Measurements from ENCODE around the gene GRHL3. TPM values are rescaled to one million over a fixed set of nuclear protein-coding genes. Genes with fewer than 3 reads are reported as not detected.

The GRHL3 gene
- total and polyA plus RNA-seq, 2 experiments from 2014 or later = 2.7 to 6.9 TPM

DNA sequence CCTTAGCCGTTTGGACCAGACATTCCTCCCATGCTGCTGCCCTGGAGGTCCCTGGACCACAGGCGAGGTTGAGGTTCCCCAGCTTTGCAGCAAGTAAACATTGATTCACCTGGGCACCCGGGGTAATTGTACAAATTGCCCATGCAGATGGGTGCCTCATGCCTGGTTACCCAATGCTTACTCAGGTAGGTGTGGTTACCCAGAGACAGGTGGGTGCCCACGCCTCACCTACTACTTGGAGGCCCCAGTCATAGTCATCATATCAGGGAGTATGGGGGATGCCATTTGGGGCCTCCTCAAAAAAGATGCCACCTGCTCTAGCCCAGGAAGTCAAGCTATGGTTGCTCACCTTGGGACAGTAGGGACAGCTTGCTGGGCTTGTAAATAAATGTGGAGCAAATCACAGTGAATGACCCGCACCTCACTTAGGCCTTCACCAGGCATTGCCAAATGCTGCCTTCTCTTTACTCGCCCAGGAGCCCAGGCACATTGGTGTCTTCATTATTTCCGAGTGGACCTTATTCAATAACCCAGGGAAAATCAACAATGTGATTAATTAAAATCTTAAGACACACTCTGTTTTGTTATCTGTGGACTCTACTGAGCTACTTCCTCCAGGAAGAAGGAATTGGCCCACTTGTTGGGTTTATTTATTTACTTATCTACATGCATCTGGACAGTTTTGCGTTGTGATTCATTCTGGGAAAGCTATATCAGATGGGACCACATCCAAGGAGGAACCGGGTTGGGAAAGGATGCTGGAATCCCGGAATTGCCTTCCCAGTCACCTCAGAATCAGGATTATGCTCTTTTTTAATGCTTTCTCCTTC is 35.6 kb upstream of the GRHL3 start:
- WGBS (ENCODE audit: low lambda C conversion rate, missing lambda C conversion rate) = 75% methylated on average over 10 of the region's 10 CpGs
- DNase-seq (ENCODE audit: low spot score) = peak; percentile 34

GRCh38 chr1:24284156-24284471 is 35.0 kb upstream of the GRHL3 start:
- Histone ChIP-seq H3K4me2 (no peak overlapping the region), H2AFZ (no peak overlapping the region), H3K9me3 (ENCODE audit: low read depth) (no peaks in the 10 kb centered on the region), H4K20me1 (ENCODE audit: insufficient read depth, poor library complexity, severe bottlenecking) (no peaks in the 10 kb centered on the region), H3K79me2 (no peaks in the 10 kb centered on the region), H3K36me3 (replicated peaks; ENCODE audit: insufficient read depth, low read depth) (no peaks in the 10 kb centered on the region), H3K4me1 (ENCODE audit: insufficient read depth) (no peaks in the 10 kb centered on the region), H3K27me3 (no peaks in the 10 kb centered on the region), H3K27ac (no peak overlapping the region), H3K4me3 (no peak overlapping the region), H3K9me2 (replicated peaks; ENCODE audit: insufficient read depth) (no peaks in the 10 kb centered on the region)
- DNase-seq (ENCODE audit: low spot score) = no peak
- 91% methylated on average over 8 of the region's 8 CpGs for WGBS (ENCODE audit: low lambda C conversion rate, missing lambda C conversion rate)
- TF ChIP-seq EZH2phosphoT487 (IDR thresholded peaks at IDR 0.05; ENCODE audit: low read depth, severe bottlenecking, unreplicated experiment) = no peak
- TF ChIP-seq, protein P1, sequence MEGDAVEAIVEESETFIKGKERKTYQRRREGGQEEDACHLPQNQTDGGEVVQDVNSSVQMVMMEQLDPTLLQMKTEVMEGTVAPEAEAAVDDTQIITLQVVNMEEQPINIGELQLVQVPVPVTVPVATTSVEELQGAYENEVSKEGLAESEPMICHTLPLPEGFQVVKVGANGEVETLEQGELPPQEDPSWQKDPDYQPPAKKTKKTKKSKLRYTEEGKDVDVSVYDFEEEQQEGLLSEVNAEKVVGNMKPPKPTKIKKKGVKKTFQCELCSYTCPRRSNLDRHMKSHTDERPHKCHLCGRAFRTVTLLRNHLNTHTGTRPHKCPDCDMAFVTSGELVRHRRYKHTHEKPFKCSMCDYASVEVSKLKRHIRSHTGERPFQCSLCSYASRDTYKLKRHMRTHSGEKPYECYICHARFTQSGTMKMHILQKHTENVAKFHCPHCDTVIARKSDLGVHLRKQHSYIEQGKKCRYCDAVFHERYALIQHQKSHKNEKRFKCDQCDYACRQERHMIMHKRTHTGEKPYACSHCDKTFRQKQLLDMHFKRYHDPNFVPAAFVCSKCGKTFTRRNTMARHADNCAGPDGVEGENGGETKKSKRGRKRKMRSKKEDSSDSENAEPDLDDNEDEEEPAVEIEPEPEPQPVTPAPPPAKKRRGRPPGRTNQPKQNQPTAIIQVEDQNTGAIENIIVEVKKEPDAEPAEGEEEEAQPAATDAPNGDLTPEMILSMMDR (IDR thresholded peaks at IDR 0.05; ENCODE audit: poor library complexity) = no peak
- no peak for TF ChIP-seq EZH2 (IDR thresholded peaks at IDR 0.05; ENCODE audit: borderline replicate concordance)

More for the DNA sequence above, 35.6 kb upstream of the GRHL3 start:
- TF ChIP-seq, protein P1 (IDR thresholded peaks at IDR 0.05; ENCODE audit: poor library complexity) = no peak
- no peak for TF ChIP-seq EZH2phosphoT487 (IDR thresholded peaks at IDR 0.05; ENCODE audit: low read depth, severe bottlenecking, unreplicated experiment)
- TF ChIP-seq EZH2 (IDR thresholded peaks at IDR 0.05; ENCODE audit: borderline replicate concordance) = no peak
- Histone ChIP-seq H2AFZ (no peak overlapping the region), H3K9me3 (ENCODE audit: low read depth) (no peaks in the 10 kb centered on the region), H3K4me2 (no peak overlapping the region), H3K79me2 (no peaks in the 10 kb centered on the region), H3K9me2 (replicated peaks; ENCODE audit: insufficient read depth) (no peaks in the 10 kb centered on the region), H3K4me3 (no peak overlapping the region), H3K4me1 (ENCODE audit: insufficient read depth) (no peaks in the 10 kb centered on the region), H4K20me1 (ENCODE audit: insufficient read depth, poor library complexity, severe bottlenecking) (no peaks in the 10 kb centered on the region), H3K27ac (no peak overlapping the region), H3K27me3 (no peaks in the 10 kb centered on the region), H3K36me3 (replicated peaks; ENCODE audit: insufficient read depth, low read depth) (no peaks in the 10 kb centered on the region)

GRCh38 chr1:24285231-24285630 is 33.9 kb upstream of the GRHL3 start:
- no peaks in the 10 kb centered on the region for H3K9me2 ChIP-seq (replicated peaks; ENCODE audit: insufficient read depth)
- H3K36me3 ChIP-seq (replicated peaks; ENCODE audit: insufficient read depth, low read depth) = no peaks in the 10 kb centered on the region
- no peaks in the 10 kb centered on the region for H3K4me1 ChIP-seq (ENCODE audit: insufficient read depth)
- TF ChIP-seq EZH2phosphoT487 (IDR thresholded peaks at IDR 0.05; ENCODE audit: low read depth, severe bottlenecking, unreplicated experiment) = no peak
- TF ChIP-seq EZH2 (IDR thresholded peaks at IDR 0.05; ENCODE audit: borderline replicate concordance) = no peak
- TF ChIP-seq, protein P1 (IDR thresholded peaks at IDR 0.05; ENCODE audit: poor library complexity) = no peak
- H4K20me1 ChIP-seq (ENCODE audit: insufficient read depth, poor library complexity, severe bottlenecking) = no peaks in the 10 kb centered on the region
- H3K27ac ChIP-seq = no peak overlapping the region
- H2AFZ ChIP-seq = no peak overlapping the region
- no peak for DNase-seq (ENCODE audit: low spot score)
- H3K9me3 ChIP-seq (ENCODE audit: low read depth) = no peaks in the 10 kb centered on the region
- no peaks in the 10 kb centered on the region for H3K79me2 ChIP-seq
- 89% methylated on average over 13 of the region's 13 CpGs for WGBS (ENCODE audit: low lambda C conversion rate, missing lambda C conversion rate)
- no peaks in the 10 kb centered on the region for H3K27me3 ChIP-seq
- H3K4me2 ChIP-seq = no peak overlapping the region
- H3K4me3 ChIP-seq = no peak overlapping the region

Measured in hepatocyte (in vitro differentiated cells).